Esophagus squamous epithelium (tissue), 5 donors: ENCODE data around the gene SLC16A7. TPM values are rescaled to one million over a fixed set of nuclear protein-coding genes. Genes with fewer than 3 reads are reported as not detected.
A peak's percentile ranks its signal among the peaks of the same experiment; 100 is the strongest.

Experiments
- DNase-seq: peaks from one replicate; lab custom pipeline; 2025; lab: John Stamatoyannopoulos, UW
- H3K27ac ChIP-seq, 4 donors: fragments of 200-600 bp; sonication (generic); one replicate each; pipeline ENCODE4 v1.5.1; 2016 to 2019; ENCODE audit warnings: mild to moderate bottlenecking in 1 of 4
- H3K27me3 ChIP-seq, 4 donors: fragments of 200-600 bp; sonication (generic); 1 replicate in 3 of 4; 2 replicates in 1 of 4; pipeline versions ENCODE4 v1.5.1 to v1.6.0; 2017 to 2021; ENCODE audit warnings: antibody characterized with exemption in 1 of 4
- H3K36me3 ChIP-seq, 3 donors: fragments of 200-600 bp; sonication (generic); one replicate each; pipeline ENCODE4 v1.5.1; 2016 to 2019
- H3K4me1 ChIP-seq, 3 donors: fragments of 200-600 bp; sonication (generic); one replicate each; pipeline ENCODE4 v1.5.1; 2017 to 2019
- H3K4me3 ChIP-seq, 4 donors: fragments of 200-600 bp; sonication (generic); 1 replicate in 3 of 4; 2 replicates in 1 of 4; pipeline ENCODE4 v1.5.1; 2016 to 2019; ENCODE audit warnings: mild to moderate bottlenecking in 2 of 4, moderate library complexity in 1 of 4
- H3K9me3 ChIP-seq, 3 donors: fragments of 200-600 bp; sonication (generic); one replicate each; pipeline ENCODE4 v1.5.1; 2016 to 2019
- CTCF ChIP-seq, 6 experiments: fragments of 450-650 bp in 4 of 6; fragments of 200-600 bp in 2 of 6; sonication (generic) in 2 of 6; IDR thresholded peaks; one replicate each; pipeline ENCODE4 v1.5.1; 2016 to 2019; ENCODE audit warnings: antibody characterized with exemption in 6 of 6, mild to moderate bottlenecking in 4 of 6, moderate library complexity in 4 of 6
- POLR2A ChIP-seq, 4 donors: fragments of 450-650 bp; IDR thresholded peaks; one replicate each; pipeline ENCODE4 v1.6.1; 2017; ENCODE audit warnings: antibody characterized with exemption in 4 of 4, mild to moderate bottlenecking in 4 of 4, moderate library complexity in 3 of 4
- WGBS, 2 donors: methylation state at CpG; one replicate each; pipeline ENCODE4 v1.1.5; 2018; 5-methylcytosine and 5-hydroxymethylcytosine counted together
- intact Hi-C: fragments of 100-400 bp; cut with DNase I; formaldehyde crosslinking; loops from one replicate; pipeline ENCODE4 v1.15.0; 2022
- total RNA-seq, 4 donors: library from RNA; depleted of rRNA; stranded (reverse); fragments of >200 nt; gene quantifications; one replicate each; pipeline ENCODE4 v1.1.0, GENCODE V29; 2016
- donor health status: DM: yes; HTN: yes; CAD: no.

SLC16A7 gene
- total RNA-seq, 4 donors from 2014 or later: 55.3 to 82.1 (median 72.9) TPM

GRCh38 chr12:59787610-59788009 is 191.8 kb downstream of the SLC16A7 start:
- Histone ChIP-seq H3K4me1 (no peaks in the 10 kb centered on the region), H3K27ac (no peak overlapping the region), H3K9me3 (no peaks in the 10 kb centered on the region), H3K36me3 (peaks cover 0 to 12% (median 0%) of the 10 kb centered on the region in 3 donors), H3K27me3 (no peaks in the 10 kb centered on the region), H3K4me3 (no peak overlapping the region)
- TF ChIP-seq CTCF (IDR thresholded peaks at IDR 0.05): no peak
- TF ChIP-seq POLR2A (IDR thresholded peaks at IDR 0.05): no peak
- intact Hi-C loops: no loop called here
- 71 to 72% methylated on average over 4 of the region's 4 CpGs for WGBS, 2 donors
- DNase-seq: no peak

- Histone ChIP-seq H3K27me3 (no peaks in the 10 kb centered on the region), H3K4me1 (no peaks in the 10 kb centered on the region), H3K27ac (no peak overlapping the region), H3K4me3 (no peak overlapping the region), H3K9me3 (peaks cover 0 to 11% (median 0%) of the 10 kb centered on the region in 3 donors), H3K36me3 (peaks cover 0 to 7% (median 0%) of the 10 kb centered on the region in 3 donors)
- no peak for DNase-seq
- 60% methylated on average over 1 of the region's 1 CpG; no CpG with 5 or more reads in 1 of the 2 donors for WGBS, 2 donors
- TF ChIP-seq CTCF (IDR thresholded peaks at IDR 0.05): no peak
- intact Hi-C loops: no loop called here
Measured at GRCh38 chr12:59792647-59793046, 196.8 kb downstream of the SLC16A7 start.

GRCh38 chr12:59803735-59804134 is 207.9 kb downstream of the SLC16A7 start:
- no peaks in the 10 kb centered on the region for H3K36me3 ChIP-seq
- TF ChIP-seq POLR2A (IDR thresholded peaks at IDR 0.05) (no peak), CTCF (IDR thresholded peaks at IDR 0.05) (no peak)
- intact Hi-C loops: no loop called here
- peak overlapping the region in 2 of 4 donors; percentile 7 to 42 for H3K4me3 ChIP-seq
- no peaks in the 10 kb centered on the region for H3K9me3 ChIP-seq
- H3K27me3 ChIP-seq: no peaks in the 10 kb centered on the region
- no peak for DNase-seq
- peaks cover 0 to 4% (median 0%) of the 10 kb centered on the region in 3 donors for H3K4me1 ChIP-seq
- H3K27ac ChIP-seq: no peak overlapping the region
- WGBS, 2 donors: 31 to 64% methylated on average over 1 of the region's 1 CpG

- H3K4me3 ChIP-seq: no peak overlapping the region
- H3K9me3 ChIP-seq: no peaks in the 10 kb centered on the region
- no peak overlapping the region for H3K27ac ChIP-seq
- H3K4me1 ChIP-seq: peaks cover 0 to 4% (median 0%) of the 10 kb centered on the region in 3 donors
- no peaks in the 10 kb centered on the region for H3K27me3 ChIP-seq
- WGBS, 2 donors: 4 to 9% methylated on average over 3 of the region's 3 CpGs
- DNase-seq: no peak
- no peaks in the 10 kb centered on the region for H3K36me3 ChIP-seq
- TF ChIP-seq POLR2A (IDR thresholded peaks at IDR 0.05) (no peak), CTCF (IDR thresholded peaks at IDR 0.05) (peak in 5 of 6 experiments; percentile 59 to 71 (median 66))
- intact Hi-C loops: no loop called here
Measured at GRCh38 chr12:59808317-59808910, 212.6 kb downstream of the SLC16A7 start.

- DNase-seq: no peak
- H3K4me3 ChIP-seq: no peak overlapping the region
- no peak overlapping the region for H3K27ac ChIP-seq
- no peak for TF ChIP-seq POLR2A (IDR thresholded peaks at IDR 0.05)
- no peak for TF ChIP-seq CTCF (IDR thresholded peaks at IDR 0.05)
- H3K36me3 ChIP-seq: no peaks in the 10 kb centered on the region
- intact Hi-C loops: no loop called here
- 89 to 96% methylated on average over 12 to 14 of the region's 14 CpGs for WGBS, 2 donors
- no peaks in the 10 kb centered on the region for H3K27me3 ChIP-seq
- H3K4me1 ChIP-seq: no peaks in the 10 kb centered on the region
- no peaks in the 10 kb centered on the region for H3K9me3 ChIP-seq
Measured at GRCh38 chr12:59811991-59812390, 216.2 kb downstream of the SLC16A7 start.
